Measurements from ENCODE around the gene HOXC11.

The HOXC11 gene

GRCh38 chr12:53938326-53939140, 34.4 kb upstream of the HOXC11 start, which contains the start of gene HOXC13:
TSS of gene HOXC13 (plus strand) at chr12:53938831. CDS start at chr12:53938907, 76 bp downstream.
- no peak within 1 kb of the TSS for H3K4me3 Mint-ChIP-seq
- no peaks in the 10 kb centered on the region for H3K9me3 Mint-ChIP-seq
- no peaks in the 10 kb centered on the region for H3K36me3 Mint-ChIP-seq (ENCODE audit: low read depth)
- no peak within 1 kb of the TSS for H3K27ac Mint-ChIP-seq
- H3K4me1 Mint-ChIP-seq (ENCODE audit: low read depth): peaks cover 14% of the 10 kb centered on the region
- H3K27me3 Mint-ChIP-seq: peaks cover 88% of the 10 kb centered on the region

- H3K9me3 Mint-ChIP-seq: no peaks in the 10 kb centered on the region
- H3K27ac Mint-ChIP-seq: no peak overlapping the region
- peaks cover 88% of the 10 kb centered on the region for H3K27me3 Mint-ChIP-seq
- peaks cover 14% of the 10 kb centered on the region for H3K4me1 Mint-ChIP-seq (ENCODE audit: low read depth)
- H3K4me3 Mint-ChIP-seq: no peak overlapping the region
- no peaks in the 10 kb centered on the region for H3K36me3 Mint-ChIP-seq (ENCODE audit: low read depth)
Measured at GRCh38 chr12:53939141-53940108, 33.5 kb upstream of the HOXC11 start.

- H3K4me3 Mint-ChIP-seq: no peak overlapping the region
- H3K27me3 Mint-ChIP-seq: peaks cover 88% of the 10 kb centered on the region
- no peaks in the 10 kb centered on the region for H3K9me3 Mint-ChIP-seq
- H3K27ac Mint-ChIP-seq: no peak overlapping the region
- H3K4me1 Mint-ChIP-seq (ENCODE audit: low read depth): peaks cover 8% of the 10 kb centered on the region
- H3K36me3 Mint-ChIP-seq (ENCODE audit: low read depth): no peaks in the 10 kb centered on the region
Measured at GRCh38 chr12:53940443-53941014, 32.4 kb upstream of the HOXC11 start.

GRCh38 chr12:53941187-53941586, 31.7 kb upstream of the HOXC11 start:
- H3K27ac Mint-ChIP-seq: no peak overlapping the region
- peaks cover 88% of the 10 kb centered on the region for H3K27me3 Mint-ChIP-seq
- H3K4me1 Mint-ChIP-seq (ENCODE audit: low read depth): peaks cover 1% of the 10 kb centered on the region
- no peaks in the 10 kb centered on the region for H3K9me3 Mint-ChIP-seq
- no peaks in the 10 kb centered on the region for H3K36me3 Mint-ChIP-seq (ENCODE audit: low read depth)
- no peak overlapping the region for H3K4me3 Mint-ChIP-seq

- no peaks in the 10 kb centered on the region for H3K4me1 Mint-ChIP-seq (ENCODE audit: low read depth)
- no peak overlapping the region for H3K27ac Mint-ChIP-seq
- H3K36me3 Mint-ChIP-seq (ENCODE audit: low read depth): no peaks in the 10 kb centered on the region
- no peak overlapping the region for H3K4me3 Mint-ChIP-seq
- peaks cover 89% of the 10 kb centered on the region for H3K27me3 Mint-ChIP-seq
- H3K9me3 Mint-ChIP-seq: no peaks in the 10 kb centered on the region
Measured at GRCh38 chr12:53941750-53942149, 31.2 kb upstream of the HOXC11 start.

GRCh38 chr12:53942467-53942997, 30.4 kb upstream of the HOXC11 start:
- Mint-ChIP-seq H3K27me3 (peaks cover 87% of the 10 kb centered on the region), H3K4me1 (ENCODE audit: low read depth) (no peaks in the 10 kb centered on the region), H3K27ac (no peak overlapping the region), H3K4me3 (no peak overlapping the region), H3K9me3 (no peaks in the 10 kb centered on the region), H3K36me3 (ENCODE audit: low read depth) (no peaks in the 10 kb centered on the region)

GRCh38 chr12:53944209-53944608, 28.7 kb upstream of the HOXC11 start:
- Mint-ChIP-seq H3K4me3 (no peak overlapping the region), H3K27ac (no peak overlapping the region), H3K9me3 (no peaks in the 10 kb centered on the region), H3K27me3 (peaks cover 91% of the 10 kb centered on the region), H3K36me3 (ENCODE audit: low read depth) (no peaks in the 10 kb centered on the region), H3K4me1 (ENCODE audit: low read depth) (no peaks in the 10 kb centered on the region)

GRCh38 chr12:53944907-53945847, 27.7 kb upstream of the HOXC11 start:
- Mint-ChIP-seq H3K36me3 (ENCODE audit: low read depth) (no peaks in the 10 kb centered on the region), H3K27me3 (peaks cover 92% of the 10 kb centered on the region), H3K9me3 (no peaks in the 10 kb centered on the region), H3K4me3 (no peak overlapping the region), H3K27ac (no peak overlapping the region), H3K4me1 (ENCODE audit: low read depth) (no peaks in the 10 kb centered on the region)

GRCh38 chr12:53947743-53948142, 25.2 kb upstream of the HOXC11 start:
- no peaks in the 10 kb centered on the region for H3K9me3 Mint-ChIP-seq
- no peak overlapping the region for H3K4me3 Mint-ChIP-seq
- H3K27me3 Mint-ChIP-seq: peaks cover 94% of the 10 kb centered on the region
- no peaks in the 10 kb centered on the region for H3K4me1 Mint-ChIP-seq (ENCODE audit: low read depth)
- no peaks in the 10 kb centered on the region for H3K36me3 Mint-ChIP-seq (ENCODE audit: low read depth)
- H3K27ac Mint-ChIP-seq: no peak overlapping the region

- H3K27ac Mint-ChIP-seq: no peak overlapping the region
- H3K4me3 Mint-ChIP-seq: no peak overlapping the region
- peaks cover 5% of the 10 kb centered on the region for H3K4me1 Mint-ChIP-seq (ENCODE audit: low read depth)
- peaks cover 94% of the 10 kb centered on the region for H3K27me3 Mint-ChIP-seq
- H3K36me3 Mint-ChIP-seq (ENCODE audit: low read depth): no peaks in the 10 kb centered on the region
- H3K9me3 Mint-ChIP-seq: no peaks in the 10 kb centered on the region
Measured at GRCh38 chr12:53948650-53949593, 24.0 kb upstream of the HOXC11 start.

GRCh38 chr12:53949631-53950436, 23.1 kb upstream of the HOXC11 start:
- no peaks in the 10 kb centered on the region for H3K9me3 Mint-ChIP-seq
- no peaks in the 10 kb centered on the region for H3K36me3 Mint-ChIP-seq (ENCODE audit: low read depth)
- H3K4me1 Mint-ChIP-seq (ENCODE audit: low read depth): peaks cover 5% of the 10 kb centered on the region
- H3K4me3 Mint-ChIP-seq: no peak overlapping the region
- no peak overlapping the region for H3K27ac Mint-ChIP-seq
- peaks cover 94% of the 10 kb centered on the region for H3K27me3 Mint-ChIP-seq

GRCh38 chr12:53950437-53950773, 22.5 kb upstream of the HOXC11 start:
- H3K9me3 Mint-ChIP-seq: no peaks in the 10 kb centered on the region
- no peak overlapping the region for H3K27ac Mint-ChIP-seq

More at GRCh38 chr12:53950437-53950773, 22.5 kb upstream of the HOXC11 start:
- no peaks in the 10 kb centered on the region for H3K36me3 Mint-ChIP-seq (ENCODE audit: low read depth)
- H3K4me3 Mint-ChIP-seq: no peak overlapping the region
- peaks cover 91% of the 10 kb centered on the region for H3K27me3 Mint-ChIP-seq
- peaks cover 5% of the 10 kb centered on the region for H3K4me1 Mint-ChIP-seq (ENCODE audit: low read depth)

Data from stimulated activated naive CD8-positive, alpha-beta T cell treated with anti-CD3 and anti-CD28 coated beads, Interleukin-15, Interleukin-2, amounts not matched to agents 100 ng/mL and 50 ng/mL, for 24 hours (primary cell).